GM12864 (cell line): ENCODE data around the gene PCMT1.

Source experiments
- DNase-seq: peaks from one replicate; pipeline ENCODE4 v3.0.0-alpha.2; 2011; ENCODE audit warnings: low read depth
- H3K4me3 ChIP-seq: 2 replicates; pipeline ENCODE4 v1.5.1; 2011; ENCODE audit warnings: mild to moderate bottlenecking, low read depth, low read length, control low read depth
- TF ChIP-seq, protein P1 (sequence below): IDR thresholded peaks from 2 replicates; pipeline ENCODE4 v1.5.1; 2011; ENCODE audit warnings: low read depth, mild to moderate bottlenecking, moderate library complexity, low read length, control low read depth, inconsistent platforms; ENCODE audit errors: missing control alignments

The PCMT1 gene

DNA sequence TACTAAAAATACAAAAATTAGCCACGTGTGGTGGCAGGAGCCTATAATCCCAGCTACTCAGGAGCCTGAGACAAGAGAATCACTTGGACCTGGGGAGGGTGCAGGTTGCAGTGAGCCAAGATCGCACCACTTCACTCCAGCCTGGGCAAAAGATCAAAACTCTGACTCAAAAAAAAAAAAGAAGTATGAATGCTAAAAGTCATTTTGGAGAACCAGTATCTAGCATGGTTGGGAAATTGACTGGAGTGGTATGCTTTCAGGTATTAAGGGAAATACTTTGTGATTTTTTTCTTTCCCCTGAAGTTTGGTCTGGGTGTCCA is 30.1 kb downstream of the PCMT1 start:
- H3K4me3 ChIP-seq: no peak overlapping the region
- DNase-seq: no peak
- TF ChIP-seq, protein P1, sequence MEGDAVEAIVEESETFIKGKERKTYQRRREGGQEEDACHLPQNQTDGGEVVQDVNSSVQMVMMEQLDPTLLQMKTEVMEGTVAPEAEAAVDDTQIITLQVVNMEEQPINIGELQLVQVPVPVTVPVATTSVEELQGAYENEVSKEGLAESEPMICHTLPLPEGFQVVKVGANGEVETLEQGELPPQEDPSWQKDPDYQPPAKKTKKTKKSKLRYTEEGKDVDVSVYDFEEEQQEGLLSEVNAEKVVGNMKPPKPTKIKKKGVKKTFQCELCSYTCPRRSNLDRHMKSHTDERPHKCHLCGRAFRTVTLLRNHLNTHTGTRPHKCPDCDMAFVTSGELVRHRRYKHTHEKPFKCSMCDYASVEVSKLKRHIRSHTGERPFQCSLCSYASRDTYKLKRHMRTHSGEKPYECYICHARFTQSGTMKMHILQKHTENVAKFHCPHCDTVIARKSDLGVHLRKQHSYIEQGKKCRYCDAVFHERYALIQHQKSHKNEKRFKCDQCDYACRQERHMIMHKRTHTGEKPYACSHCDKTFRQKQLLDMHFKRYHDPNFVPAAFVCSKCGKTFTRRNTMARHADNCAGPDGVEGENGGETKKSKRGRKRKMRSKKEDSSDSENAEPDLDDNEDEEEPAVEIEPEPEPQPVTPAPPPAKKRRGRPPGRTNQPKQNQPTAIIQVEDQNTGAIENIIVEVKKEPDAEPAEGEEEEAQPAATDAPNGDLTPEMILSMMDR: no peak

DNA sequence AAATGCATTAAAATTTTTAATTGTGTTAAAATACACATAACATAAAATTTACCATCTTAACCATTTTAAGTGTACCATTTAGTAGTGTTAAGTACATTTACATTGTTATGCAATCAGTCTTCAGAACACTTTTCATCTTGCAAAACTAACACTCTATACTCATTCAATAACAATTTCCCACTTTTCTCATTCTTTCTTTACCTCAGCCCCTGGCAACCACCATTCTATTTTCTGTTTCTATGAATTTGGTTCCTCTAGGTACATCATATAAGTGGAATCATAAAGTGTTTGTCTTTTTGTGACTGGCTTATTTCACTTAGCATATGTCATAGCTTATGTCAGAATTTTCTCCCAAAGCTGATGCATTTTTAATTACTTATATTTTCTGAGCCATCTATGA is 32.2 kb downstream of the PCMT1 start:
- H3K4me3 ChIP-seq: no peak overlapping the region
- DNase-seq: no peak
- TF ChIP-seq, protein P1: no peak

DNA sequence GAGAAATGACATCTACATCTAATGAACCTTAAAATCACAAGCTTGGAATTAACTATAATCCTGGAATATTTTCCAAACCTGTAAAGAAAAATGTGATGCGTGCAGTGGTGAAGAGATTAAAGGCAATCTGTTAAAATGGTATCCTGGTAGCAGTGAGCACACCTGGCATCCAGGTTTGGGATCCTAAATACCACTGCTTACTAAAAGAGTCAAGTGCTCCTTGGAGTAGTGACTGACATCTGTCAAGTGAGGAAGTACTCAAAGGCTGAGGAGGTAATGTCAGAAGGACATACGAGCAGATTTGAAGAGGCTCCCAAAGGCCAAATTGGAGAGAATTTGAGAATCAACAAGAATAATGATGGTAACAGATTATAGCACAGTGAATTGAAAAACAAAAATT is 32.8 kb downstream of the PCMT1 start:
- DNase-seq: no peak
- H3K4me3 ChIP-seq: no peak overlapping the region
- TF ChIP-seq, protein P1: no peak

DNA sequence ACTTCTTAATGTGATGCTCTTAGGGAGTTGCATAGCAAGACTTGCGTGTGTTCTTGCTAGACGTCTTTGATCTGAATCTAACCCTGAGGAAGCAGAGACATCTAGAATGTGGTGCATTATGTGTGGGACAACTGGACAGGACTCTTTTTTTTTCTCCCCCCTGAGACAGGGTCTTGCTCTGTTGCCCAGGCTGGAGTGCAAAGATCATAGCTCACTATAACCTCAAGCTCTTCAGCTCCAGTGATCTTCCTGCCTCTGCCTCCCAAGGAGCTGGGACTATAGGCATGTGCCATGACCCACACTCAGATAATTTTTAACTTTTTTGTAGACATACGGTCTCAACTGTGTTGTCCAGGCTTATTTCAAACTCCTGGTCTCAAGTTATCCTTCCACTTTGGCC is 34.0 kb downstream of the PCMT1 start:
- TF ChIP-seq, protein P1: no peak
- no peak for DNase-seq

DNA sequence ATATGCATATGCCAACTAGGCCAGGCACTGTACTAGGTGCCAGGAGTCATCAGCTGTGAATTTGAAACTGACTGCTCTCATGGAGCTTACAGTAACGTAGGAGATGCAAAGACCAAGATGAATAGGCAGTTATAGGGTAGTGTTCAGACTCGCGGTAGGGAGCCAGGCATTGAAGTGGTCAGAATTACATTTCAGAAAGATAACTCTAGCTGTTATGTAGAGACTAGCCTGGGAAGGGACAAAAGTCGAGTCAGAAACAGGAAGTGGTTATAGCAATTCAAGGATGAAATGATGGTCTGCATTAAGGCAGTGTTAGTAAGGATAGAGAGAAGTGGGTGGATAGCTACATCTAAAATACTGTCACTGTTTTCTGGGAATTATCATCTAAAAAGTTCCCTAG is 56.6 kb downstream of the PCMT1 start:
- no peak for DNase-seq
- H3K4me3 ChIP-seq: no peak overlapping the region
- TF ChIP-seq, protein P1: no peak

More for the DNA sequence above, 34.0 kb downstream of the PCMT1 start:
- no peak overlapping the region for H3K4me3 ChIP-seq

DNA sequence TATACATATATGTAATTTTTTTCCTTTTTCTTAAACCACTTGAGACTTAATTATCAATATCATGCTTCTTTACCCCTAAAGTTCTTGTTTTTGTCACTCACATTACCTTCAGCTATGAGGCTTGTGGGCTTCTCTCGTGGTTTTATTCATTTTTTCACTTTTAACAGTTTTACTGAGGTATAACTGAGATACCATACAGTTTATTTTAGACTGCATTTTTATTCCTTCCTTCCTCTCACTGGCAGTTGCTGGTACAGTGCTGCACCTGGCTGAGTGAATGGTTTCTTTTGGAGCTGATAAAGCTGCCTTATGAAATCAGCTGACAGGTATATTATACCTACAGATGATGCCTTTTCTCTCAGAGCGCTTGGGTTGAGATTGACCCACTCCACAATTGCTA is 60.3 kb downstream of the PCMT1 start:
- TF ChIP-seq, protein P1: no peak
- no peak for DNase-seq
- no peak overlapping the region for H3K4me3 ChIP-seq

DNA sequence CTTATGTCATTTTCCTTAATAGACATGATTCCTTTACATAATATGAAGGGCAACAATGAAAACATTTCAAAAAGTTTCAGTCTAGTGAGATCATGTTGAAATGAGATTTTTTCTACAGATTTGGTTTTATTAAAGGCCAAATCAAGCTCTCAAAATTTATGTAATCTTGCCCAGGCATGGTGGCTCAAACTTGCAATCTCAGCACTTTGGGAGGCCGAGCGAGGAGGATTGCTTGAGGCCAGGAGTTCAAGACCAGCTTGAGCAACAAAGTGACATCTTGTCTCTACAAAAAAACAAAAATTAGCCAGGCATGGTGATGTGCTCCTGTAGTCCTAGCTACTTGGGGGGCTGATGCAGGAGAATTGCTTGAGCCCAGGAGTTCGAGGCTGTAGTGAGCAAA is 63.8 kb downstream of the PCMT1 start:
- TF ChIP-seq, protein P1: no peak
- no peak for DNase-seq

More for the DNA sequence above, 63.8 kb downstream of the PCMT1 start:
- no peak overlapping the region for H3K4me3 ChIP-seq
